ENCODE results near the gene VEGFD. TPM values are rescaled to one million over a fixed set of nuclear protein-coding genes. Genes with fewer than 3 reads are reported as not detected.

The VEGFD gene
- total RNA-seq, 4 donors from 2014 or later, result 0.95 to 3.0 TPM; not detected in 2

- no peak for TF ChIP-seq EP300 (IDR thresholded peaks at IDR 0.05; ENCODE audit: low read depth)
- TF ChIP-seq, protein P1, sequence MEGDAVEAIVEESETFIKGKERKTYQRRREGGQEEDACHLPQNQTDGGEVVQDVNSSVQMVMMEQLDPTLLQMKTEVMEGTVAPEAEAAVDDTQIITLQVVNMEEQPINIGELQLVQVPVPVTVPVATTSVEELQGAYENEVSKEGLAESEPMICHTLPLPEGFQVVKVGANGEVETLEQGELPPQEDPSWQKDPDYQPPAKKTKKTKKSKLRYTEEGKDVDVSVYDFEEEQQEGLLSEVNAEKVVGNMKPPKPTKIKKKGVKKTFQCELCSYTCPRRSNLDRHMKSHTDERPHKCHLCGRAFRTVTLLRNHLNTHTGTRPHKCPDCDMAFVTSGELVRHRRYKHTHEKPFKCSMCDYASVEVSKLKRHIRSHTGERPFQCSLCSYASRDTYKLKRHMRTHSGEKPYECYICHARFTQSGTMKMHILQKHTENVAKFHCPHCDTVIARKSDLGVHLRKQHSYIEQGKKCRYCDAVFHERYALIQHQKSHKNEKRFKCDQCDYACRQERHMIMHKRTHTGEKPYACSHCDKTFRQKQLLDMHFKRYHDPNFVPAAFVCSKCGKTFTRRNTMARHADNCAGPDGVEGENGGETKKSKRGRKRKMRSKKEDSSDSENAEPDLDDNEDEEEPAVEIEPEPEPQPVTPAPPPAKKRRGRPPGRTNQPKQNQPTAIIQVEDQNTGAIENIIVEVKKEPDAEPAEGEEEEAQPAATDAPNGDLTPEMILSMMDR (IDR thresholded peaks at IDR 0.05), result no peak
- TF ChIP-seq POLR2A (IDR thresholded peaks at IDR 0.05), result no peak
- no peak for TF ChIP-seq POLR2AphosphoS5 (IDR thresholded peaks at IDR 0.05)
- 37 to 100% methylated on average over 2 of the region's 2 CpGs for WGBS, 2 donors (ENCODE audit: low coverage in 1 of 2)
- Histone ChIP-seq H3K27ac (no peak overlapping the region), H3K4me3 (no peak overlapping the region), H3K36me3 (no peaks in the 10 kb centered on the region), H3K4me1 (no peaks in the 10 kb centered on the region), H3K27me3 (no peaks in the 10 kb centered on the region), H3K9me3 (no peaks in the 10 kb centered on the region)
- in situ Hi-C loops (cut with MboI; ENCODE audit: low pct_ligation_motif_present in 1 of 4, low pct_unique_long_range_greater_than_20kb in 1 of 4, low sequenced_read_pairs in 3 of 4) (no loop called here), intact Hi-C loops (cut with DNase I; ENCODE audit: low total_unique reads) (no loop called here)
- DNase-seq, result no peak
These were observed 17.2 kb upstream of the VEGFD start for GRCh38 chrX:15401378-15401777.

DNA sequence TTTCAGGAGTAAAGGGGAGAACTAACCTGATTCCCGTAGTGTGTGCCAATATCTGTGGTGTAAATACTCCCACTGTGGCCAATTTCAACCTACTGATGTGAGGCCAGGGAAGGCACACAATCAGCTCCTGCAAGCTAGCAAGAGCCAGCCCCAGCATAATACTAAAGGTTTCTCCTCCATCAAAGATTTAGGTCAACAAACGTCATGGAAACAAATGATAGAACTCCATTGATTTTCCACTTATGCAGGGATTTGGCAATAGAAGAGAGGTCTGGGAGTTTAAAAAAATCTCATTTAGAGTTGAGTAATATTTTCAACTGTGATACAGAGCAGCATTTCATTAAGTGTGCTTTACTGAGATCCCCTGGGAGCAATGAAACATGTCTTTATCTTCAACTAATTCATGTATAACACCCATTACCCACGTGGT is 15.8 kb upstream of the VEGFD start:
- Histone ChIP-seq H3K36me3 (no peaks in the 10 kb centered on the region), H3K4me1 (no peaks in the 10 kb centered on the region), H3K9me3 (no peaks in the 10 kb centered on the region), H3K4me3 (no peak overlapping the region), H3K27ac (no peak overlapping the region), H3K27me3 (no peaks in the 10 kb centered on the region)
- TF ChIP-seq EP300 (IDR thresholded peaks at IDR 0.05; ENCODE audit: low read depth) (no peak), POLR2A (IDR thresholded peaks at IDR 0.05) (no peak), POLR2AphosphoS5 (IDR thresholded peaks at IDR 0.05) (no peak)
- TF ChIP-seq, protein P1 (IDR thresholded peaks at IDR 0.05), result no peak
- intact Hi-C loops (cut with DNase I; ENCODE audit: low total_unique reads), result no loop called here
- in situ Hi-C loops (cut with MboI; ENCODE audit: low pct_ligation_motif_present in 1 of 4, low pct_unique_long_range_greater_than_20kb in 1 of 4, low sequenced_read_pairs in 3 of 4), result no loop called here
- 25 to 60% methylated on average over 1 to 3 of the region's 3 CpGs for WGBS, 2 donors (ENCODE audit: low coverage in 1 of 2)
- DNase-seq, result no peak

- H3K4me1 ChIP-seq, result no peaks in the 10 kb centered on the region
- DNase-seq, result no peak
- H3K27me3 ChIP-seq, result no peaks in the 10 kb centered on the region
- no peaks in the 10 kb centered on the region for H3K36me3 ChIP-seq
- intact Hi-C loops (cut with DNase I; ENCODE audit: low total_unique reads) (no loop called here), in situ Hi-C loops (cut with MboI; ENCODE audit: low pct_ligation_motif_present in 1 of 4, low pct_unique_long_range_greater_than_20kb in 1 of 4, low sequenced_read_pairs in 3 of 4) (no loop called here)
- H3K9me3 ChIP-seq, result no peaks in the 10 kb centered on the region
- H3K4me3 ChIP-seq, result no peak overlapping the region
- no peak for TF ChIP-seq POLR2A (IDR thresholded peaks at IDR 0.05)
- TF ChIP-seq, protein P1 (IDR thresholded peaks at IDR 0.05), result no peak
- no peak for TF ChIP-seq EP300 (IDR thresholded peaks at IDR 0.05; ENCODE audit: low read depth)
- no peak for TF ChIP-seq POLR2AphosphoS5 (IDR thresholded peaks at IDR 0.05)
- no peak overlapping the region for H3K27ac ChIP-seq
These were observed 14.7 kb upstream of the VEGFD start for GRCh38 chrX:15398874-15399273.

GRCh38 chrX:15395789-15396188 is 11.6 kb upstream of the VEGFD start:
- in situ Hi-C loops (cut with MboI; ENCODE audit: low pct_ligation_motif_present in 1 of 4, low pct_unique_long_range_greater_than_20kb in 1 of 4, low sequenced_read_pairs in 3 of 4), result no loop called here
- no peaks in the 10 kb centered on the region for H3K4me1 ChIP-seq
- no peak for DNase-seq
- no peak overlapping the region for H3K27ac ChIP-seq
- H3K27me3 ChIP-seq, result no peaks in the 10 kb centered on the region
- no peak overlapping the region for H3K4me3 ChIP-seq
- intact Hi-C loops (cut with DNase I; ENCODE audit: low total_unique reads), result no loop called here
- H3K36me3 ChIP-seq, result no peaks in the 10 kb centered on the region
- TF ChIP-seq, protein P1 (IDR thresholded peaks at IDR 0.05), result no peak
- TF ChIP-seq POLR2AphosphoS5 (IDR thresholded peaks at IDR 0.05) (no peak), EP300 (IDR thresholded peaks at IDR 0.05; ENCODE audit: low read depth) (no peak), POLR2A (IDR thresholded peaks at IDR 0.05) (no peak)
- no peaks in the 10 kb centered on the region for H3K9me3 ChIP-seq
- 71 to 80% methylated on average over 1 to 2 of the region's 2 CpGs for WGBS, 2 donors (ENCODE audit: low coverage in 1 of 2)

Data from transverse colon (tissue), 4 donors.